Mammary microvascular endothelial cell (primary cell): ENCODE results near the gene RAI2. TPM values are rescaled to one million over a fixed set of nuclear protein-coding genes. Genes with fewer than 3 reads are reported as not detected.

Experiments used
- total RNA-seq: library from RNA; depleted of rRNA; stranded (reverse); fragments of >200 nt; gene quantifications from 2 replicates; pipeline ENCODE4 v1.2.3, GENCODE V29; 2015

Gene RAI2
- total RNA-seq: 2.7 and 2.9 TPM in 2 replicates

GRCh38 chrX:17860811-17861488, at the start of gene RAI2:
RAI2 (minus strand) TSS chrX:17861298; CDS start chrX:17802010, 59,288 bp downstream.

Other genes with a start within 250 kb of the RAI2 start
- gene SCML1, start 123.8 kb downstream of the RAI2 start, total RNA-seq: 11.9 and 13.0 TPM in 2 replicates